Cardiac ventricle fibroblast (primary cell): ENCODE measurements around the gene NDUFV2. TPM values are rescaled to one million over a fixed set of nuclear protein-coding genes. Genes with fewer than 3 reads are reported as not detected.

Experiments
- total RNA-seq: library from RNA; depleted of rRNA; stranded (reverse); fragments of >200 nt; gene quantifications from 2 replicates; pipeline ENCODE4 v1.2.3, GENCODE V29; 2015

NDUFV2 gene
- 50.3 and 97.2 TPM in 2 replicates for total RNA-seq

DNA sequence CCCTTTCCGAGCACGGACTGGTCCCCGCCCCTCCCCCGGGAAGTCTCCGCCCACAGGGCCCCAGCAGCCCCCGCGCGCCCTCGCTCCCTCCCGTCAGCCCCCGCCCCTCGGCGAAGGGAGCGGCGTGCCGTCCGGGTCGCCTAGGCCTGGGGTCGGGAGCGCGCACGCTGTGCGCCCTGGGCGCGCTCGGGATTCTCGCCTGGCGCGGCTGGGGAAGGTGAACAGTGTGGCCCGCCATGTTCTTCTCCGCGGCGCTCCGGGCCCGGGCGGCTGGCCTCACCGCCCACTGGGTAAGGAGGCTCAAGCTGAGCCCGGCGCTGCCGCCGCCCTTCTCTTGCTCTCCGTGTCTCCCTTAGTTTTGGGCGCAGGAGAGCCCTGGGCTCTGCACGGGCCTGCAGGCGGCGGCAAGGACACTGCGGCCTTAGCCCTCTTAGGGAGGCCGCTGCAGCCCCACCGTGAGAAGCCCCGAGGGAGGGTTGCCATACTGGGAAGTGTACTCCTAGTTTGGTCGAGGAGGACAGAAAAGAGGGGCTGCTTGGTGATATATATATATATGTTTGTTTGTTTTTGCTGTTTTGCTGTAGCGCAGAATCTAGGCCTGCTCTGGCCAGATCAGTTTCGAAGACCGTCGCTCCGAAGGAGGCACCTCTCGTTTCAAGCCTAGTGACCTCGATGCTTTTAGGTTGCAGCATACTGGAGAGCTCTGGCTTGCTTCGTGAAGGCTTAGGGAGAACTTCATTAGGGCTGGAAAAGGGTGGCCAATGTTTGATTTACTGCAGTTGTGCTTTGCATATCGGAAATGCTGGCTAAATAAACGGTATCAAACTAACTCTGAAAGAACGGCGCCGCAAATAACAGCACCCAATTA lies at the start of gene NDUFV2:
Gene NDUFV2 (plus strand): TSS at position 192 of the 868 bp plus-strand sequence. CDS start 45 bp downstream, at position 237.

DNA sequence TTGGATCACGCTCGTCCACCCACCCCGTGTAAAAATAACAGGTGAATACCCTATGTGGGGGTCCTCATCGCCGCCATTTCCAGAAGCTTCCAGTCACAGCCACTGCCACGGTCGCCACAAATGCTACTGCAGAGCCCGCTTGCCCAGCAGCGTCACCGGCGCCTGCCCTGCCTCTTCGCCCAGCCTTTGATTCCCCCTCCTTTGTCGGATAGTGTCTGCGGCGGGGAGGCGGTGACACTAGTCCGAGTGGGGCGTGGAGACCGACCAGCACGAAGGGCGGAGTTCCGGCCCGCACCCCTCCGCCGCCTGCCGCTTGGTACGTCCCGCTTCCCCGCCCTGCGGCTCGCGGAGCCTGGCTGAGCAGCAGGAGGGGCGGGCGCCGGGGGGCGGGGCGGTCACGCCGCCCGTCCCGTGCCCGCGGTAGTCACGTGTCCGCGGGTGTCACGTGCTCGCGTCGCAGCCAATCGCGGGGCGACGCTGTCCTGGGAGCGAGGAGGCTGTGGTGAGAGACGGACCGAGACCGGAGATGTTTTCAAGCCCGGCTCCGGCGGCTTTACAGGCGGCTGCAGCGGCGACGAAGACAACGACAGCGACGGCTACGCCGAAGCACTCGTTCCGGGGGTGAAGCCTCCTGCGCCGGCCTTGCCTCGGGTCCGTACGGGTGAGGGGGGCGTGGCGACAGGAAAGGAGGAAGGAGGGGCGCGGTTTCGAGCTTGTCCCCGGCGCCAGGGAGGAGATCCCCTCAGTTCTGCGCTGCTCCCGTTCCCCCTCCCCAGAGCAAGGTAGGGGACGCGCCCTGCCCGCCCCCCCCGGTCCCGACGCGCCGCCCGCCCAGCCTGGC lies 34.0 kb downstream of the NDUFV2 start, which contains the start of gene ANKRD12:
Gene ANKRD12 (plus strand): TSS at position 467 of the 841 bp plus-strand sequence. CDS start 45,652 bp downstream, outside the sequence.

Other genes starting within 250 kb of the NDUFV2 start
- gene ANKRD12, start 34.1 kb downstream of the NDUFV2 start, total RNA-seq = 13.5 and 24.2 TPM in 2 replicates
- 50.6 and 61.1 TPM in 2 replicates for gene TWSG1, start 232.1 kb downstream of the NDUFV2 start, total RNA-seq